Stimulated activated CD4-positive, alpha-beta T cell treated with anti-CD3 and anti-CD28 coated beads, Interleukin-15, amount 100 ng/mL, for 1 hour (primary cell): Measurements from ENCODE around the gene SMIM1.

ENCODE experiments used
- DNase-seq, 2 donors: peaks; one replicate each; pipeline ENCODE4 v3.0.0-alpha.2; 2020; ENCODE audit warnings: low read depth in 1 of 2, low spot score in 1 of 2

The SMIM1 gene

DNA sequence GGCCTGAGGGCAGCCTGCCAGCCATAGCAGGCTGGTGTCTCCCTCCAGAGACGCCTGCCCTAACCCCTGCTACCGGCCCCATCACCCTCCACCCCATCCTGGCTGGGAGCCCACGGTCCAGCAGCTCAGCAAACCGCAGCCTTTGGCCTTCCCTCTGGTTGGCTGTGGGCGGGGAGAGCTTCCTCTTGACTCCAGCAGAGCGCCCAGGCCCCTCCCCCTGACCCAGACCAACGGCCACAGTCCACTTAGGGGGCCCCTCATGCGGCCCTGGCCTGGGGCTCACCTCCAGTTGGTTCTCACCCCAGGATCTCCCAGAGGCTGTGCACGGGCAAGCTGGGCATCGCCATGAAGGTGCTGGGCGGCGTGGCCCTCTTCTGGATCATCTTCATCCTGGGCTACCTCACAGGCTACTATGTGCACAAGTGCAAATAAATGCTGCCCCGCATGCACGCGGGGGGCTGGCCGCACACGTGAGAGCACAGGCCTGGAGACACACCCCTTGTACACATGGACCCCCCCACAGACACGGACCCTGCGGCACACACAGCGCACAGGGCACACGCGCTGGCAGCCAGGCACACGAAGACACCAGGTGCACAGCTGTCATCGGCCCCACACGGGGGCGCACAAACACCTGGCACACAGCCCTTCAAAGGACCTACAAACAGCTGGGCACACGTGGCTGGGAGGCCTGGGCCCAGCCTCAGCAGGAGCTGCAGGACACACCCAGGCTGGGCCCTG is 3.1 kb downstream of the SMIM1 start:
- DNase-seq, result peak; percentile 20 to 37

GRCh38 chr1:3776231-3776961 is 3.8 kb downstream of the SMIM1 start:
- DNase-seq, result no peak

DNA sequence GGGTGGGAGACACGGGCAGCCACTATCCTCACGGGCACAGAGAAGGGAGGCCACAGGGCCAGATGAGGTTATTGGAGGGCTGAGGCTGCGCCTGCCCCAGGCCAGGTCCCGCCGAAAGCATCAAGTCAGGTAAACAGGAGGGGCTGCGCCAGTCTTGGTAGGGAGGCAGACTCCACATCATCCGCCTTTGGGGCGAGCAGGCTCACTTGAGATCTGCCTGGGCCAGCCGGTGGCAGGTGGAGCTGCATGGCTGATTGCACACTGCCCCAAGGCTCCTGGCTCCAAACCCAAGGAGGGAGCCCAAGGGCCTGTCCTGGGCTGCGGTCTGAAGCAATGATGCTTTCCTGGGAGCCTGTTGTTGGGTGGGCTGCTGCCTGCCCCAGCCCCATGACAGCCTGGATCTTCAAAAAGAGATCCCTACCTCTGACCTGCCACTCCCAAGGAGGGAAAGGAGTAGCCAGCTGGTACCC is 4.6 kb downstream of the SMIM1 start:
- no peak for DNase-seq

DNA sequence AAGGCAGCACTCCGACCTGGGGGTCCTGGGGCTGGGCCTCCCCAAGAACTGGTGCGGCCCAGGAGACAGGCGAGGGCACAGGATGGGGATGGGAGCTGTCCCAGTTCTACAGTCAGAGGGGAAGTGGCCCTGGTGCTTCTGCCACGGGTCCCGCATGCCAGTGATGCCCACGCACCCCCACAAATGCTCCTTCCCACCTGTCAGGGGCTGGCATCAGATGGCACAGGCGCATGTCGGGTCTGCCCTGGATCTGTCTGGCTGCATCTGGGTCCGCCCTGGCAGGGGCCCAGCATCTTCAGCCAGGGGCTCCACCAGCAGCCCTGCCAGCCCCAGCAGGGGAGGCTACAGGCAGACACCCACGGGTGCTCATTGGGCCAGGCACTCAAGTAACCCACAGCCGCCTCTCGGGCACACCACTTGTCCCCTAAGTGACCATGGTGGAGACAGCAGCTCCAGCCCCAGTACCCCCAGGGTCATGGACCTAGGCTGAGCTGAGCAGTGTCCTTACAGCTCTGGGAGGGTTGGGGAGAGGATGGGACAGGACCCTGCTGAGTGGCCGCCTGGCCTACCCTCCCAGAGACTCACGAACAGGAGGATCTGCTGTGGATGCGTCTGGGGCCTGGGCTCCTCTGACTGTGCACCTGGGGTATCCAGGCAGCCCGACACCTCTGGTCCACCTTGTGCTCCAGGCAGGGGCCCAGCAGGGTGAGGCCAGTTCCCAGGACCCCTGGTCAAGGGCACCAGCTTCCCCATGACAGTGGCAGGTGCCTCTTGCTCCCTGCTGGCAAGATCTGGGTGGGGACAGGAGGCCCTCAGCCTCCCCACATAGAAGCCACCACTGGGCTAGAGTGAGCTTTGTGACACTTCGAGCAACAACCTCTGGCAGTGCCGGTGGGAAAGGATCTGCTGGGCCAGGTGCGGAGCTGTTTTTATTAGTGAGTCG is 5.4 kb downstream of the SMIM1 start:
- no peak for DNase-seq

DNA sequence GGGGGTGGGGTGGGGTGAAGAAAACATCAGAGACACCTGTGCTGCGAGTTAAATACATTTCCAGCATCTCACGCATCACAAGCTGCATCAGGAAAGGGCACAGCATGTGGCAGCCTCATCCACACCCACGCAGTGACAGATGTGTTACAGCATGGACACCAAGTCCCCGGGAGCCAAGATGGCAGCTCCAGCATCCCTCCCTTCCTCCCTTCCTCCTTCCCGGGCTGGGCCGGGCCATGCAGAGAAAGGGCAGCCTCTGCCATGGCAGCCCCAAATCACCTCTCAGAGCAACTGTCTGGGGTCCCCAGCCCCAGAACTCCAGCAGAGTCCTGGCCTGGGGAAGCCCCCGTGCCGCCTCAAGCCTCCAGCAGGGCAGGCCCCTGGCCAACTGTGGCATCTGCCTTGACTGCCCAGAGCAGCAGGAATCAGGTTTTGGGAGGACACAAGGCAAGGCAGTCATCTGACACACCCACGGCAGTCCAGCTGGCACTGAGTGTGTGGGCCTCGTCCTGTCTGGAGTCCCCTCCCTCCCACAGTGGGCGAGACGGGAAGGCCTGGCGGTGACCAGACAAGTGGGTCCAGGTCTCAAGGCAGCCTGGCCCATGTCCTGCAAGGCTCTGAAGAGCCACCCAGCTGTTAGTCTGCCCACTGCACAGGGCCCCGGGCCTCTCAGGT is 6.2 kb downstream of the SMIM1 start:
- DNase-seq, result no peak

DNA sequence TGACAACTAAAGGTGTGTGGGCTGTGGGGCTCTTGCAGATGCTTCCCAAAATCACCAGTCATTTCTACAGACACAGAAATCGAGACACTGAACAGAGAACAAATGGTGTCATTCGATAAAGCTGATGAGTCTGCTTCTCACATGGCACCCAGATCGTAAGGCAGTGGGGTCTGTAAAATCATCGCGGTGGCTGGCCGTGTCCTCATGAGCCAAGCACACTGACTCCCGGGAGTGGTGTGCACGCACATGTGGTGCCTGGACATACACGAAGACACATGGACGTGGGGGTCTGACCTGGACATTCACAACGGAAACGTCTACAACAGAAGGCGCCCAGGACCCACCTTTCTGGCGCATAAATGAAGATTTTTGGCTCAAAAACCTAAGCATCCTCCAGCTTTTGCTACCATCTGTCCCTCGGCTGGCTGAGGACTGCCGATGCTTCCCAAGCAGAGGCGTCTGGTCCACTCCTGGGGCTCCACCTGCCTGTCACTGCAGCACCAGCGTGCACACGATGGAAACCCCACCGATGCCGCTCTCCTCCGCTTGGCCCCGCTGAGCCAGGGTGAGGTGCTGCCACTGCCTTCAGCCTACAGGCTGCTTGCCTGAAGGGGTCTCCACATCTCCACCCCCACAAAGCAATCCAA is 6.8 kb downstream of the SMIM1 start:
- no peak for DNase-seq

DNA sequence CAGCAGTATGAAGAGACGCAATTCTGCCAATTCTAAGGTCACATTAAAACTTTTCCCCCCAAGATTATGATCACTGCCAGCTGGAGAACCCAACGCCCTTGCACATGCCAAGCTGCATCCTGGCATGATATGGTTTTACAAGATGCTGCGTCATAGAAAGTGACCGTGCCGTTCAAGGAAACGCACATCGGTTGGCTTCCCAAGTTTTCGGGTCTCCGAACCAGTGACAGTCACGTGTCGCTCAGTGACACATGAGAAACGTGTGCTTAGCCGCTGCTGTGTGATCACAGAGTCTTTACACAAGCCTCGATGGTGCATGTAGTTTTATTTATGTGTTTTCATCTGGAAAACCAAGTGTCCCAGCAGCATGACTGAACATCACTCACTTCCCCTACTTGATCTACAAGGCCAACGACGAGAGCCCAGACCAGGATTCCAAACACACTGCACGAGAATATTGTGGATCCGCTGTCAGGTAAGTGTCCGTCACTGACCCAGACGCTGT is 7.4 kb downstream of the SMIM1 start:
- no peak for DNase-seq

GRCh38 chr1:3780901-3781300 is 8.4 kb downstream of the SMIM1 start:
- no peak for DNase-seq

GRCh38 chr1:3783651-3784474 is 11.3 kb downstream of the SMIM1 start:
- no peak for DNase-seq

DNA sequence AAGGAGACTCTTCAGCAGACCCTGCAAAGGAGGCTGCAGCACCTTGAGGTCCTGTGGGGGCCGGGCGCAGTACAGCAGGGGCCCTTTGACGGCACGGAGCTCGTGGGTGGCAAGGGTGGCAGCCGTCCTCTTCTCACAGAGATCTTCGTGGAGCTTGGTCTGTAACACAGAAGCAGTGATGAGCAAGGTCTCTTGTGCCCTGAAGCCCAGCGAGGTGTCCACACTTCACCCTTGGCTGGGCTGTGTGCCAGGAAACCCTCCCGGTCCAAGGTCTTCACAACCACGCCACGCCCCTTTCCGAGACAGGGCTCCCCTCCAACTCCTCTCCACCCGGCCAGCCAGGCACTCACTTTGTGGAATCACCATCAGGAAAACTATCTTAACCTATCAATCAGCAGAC is 12.5 kb downstream of the SMIM1 start:
- DNase-seq, result no peak

GRCh38 chr1:3785456-3786157 is 13.1 kb downstream of the SMIM1 start:
- DNase-seq, result no peak

- DNase-seq, result no peak
Measured at GRCh38 chr1:3786468-3787348, 14.2 kb downstream of the SMIM1 start.

DNA sequence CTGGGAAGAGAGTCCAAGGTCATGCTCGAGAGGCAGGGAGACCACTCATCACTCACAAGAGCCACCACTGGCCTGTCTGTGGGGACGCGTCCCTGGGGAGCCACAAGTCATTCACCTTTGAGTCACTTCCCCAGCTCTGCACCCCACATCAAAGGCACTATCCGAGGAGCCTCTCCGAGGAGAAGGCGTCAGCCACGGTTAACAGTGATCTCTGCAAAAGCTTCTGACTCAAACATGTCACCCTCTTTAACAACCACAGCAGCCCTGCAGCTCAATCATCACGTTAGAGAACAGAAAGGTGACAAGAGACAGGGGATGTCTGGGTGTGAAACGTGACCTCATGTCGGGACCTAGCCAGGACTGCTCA is 14.8 kb downstream of the SMIM1 start:
- no peak for DNase-seq

DNA sequence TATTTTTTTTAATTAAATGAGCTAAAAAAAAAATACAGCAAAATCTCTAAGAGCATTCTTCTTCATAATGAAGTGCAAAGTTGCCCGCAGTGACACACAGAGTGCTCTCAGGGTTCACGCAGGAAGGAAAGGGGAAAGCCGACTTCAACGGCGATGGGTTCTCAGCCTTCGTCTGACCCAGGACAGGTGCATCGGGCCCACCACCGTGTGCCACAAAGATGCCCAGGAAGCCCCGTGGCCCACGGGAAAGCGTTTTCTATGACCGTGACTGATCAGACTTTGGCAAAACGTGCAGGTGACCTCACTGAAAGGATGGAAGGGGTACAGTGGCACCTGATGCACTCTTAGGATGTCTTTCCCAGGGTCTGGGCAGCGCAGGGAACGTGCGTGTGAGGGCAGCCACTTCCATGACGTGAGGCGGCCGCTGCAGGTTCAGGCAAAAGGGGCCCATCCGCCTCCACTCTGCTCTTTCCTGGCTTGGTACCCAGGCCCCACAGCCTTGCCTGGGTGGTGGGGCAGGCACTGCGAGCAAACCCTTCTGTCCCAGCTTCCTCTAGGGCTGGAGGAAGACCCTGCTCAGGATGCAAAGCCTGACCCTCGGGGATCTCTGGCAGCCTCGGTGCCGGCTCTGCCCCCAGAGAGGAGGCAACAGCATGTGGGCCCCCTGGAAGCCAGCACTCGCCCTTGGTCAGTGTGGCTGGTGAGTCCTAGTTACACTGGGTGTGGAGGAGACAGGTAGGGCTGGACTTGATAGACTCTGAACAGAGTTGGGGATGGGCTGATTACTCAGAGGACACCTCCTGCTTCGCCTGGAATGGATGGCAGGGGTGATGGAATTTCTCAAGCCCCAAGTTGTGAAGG is 15.4 kb downstream of the SMIM1 start:
- DNase-seq, result no peak

DNA sequence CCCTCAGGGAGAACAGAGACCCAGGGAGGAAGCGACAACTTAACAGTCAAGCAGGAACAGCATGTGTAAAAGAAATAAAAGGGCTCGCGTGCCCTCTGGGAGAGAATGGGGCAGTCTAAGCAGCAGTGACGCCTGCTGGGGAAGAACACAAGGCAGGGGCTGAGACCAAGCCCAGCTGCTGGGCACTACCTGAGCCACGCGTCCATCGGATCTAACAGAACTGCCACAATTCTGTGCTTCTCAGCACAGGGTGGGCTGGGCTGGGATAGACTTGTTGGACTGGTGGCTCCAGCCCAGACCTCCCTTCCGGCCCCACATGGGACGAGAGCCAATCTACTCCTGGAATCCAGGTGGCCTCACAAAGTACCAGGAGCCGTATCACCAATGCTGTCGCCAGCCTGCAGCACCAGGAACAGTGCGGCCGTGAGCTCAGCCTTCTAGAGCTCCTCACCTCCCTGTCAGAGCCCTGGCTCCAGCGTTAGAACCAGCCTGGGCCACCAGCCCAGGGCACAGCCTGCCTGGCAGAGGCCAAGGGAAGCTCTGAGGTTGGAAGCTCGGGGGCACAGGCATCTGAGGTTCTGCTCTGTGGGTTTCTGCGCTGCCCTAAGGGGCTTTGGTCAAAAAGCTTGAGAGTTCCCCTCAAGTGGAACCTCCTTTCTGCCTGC is 16.3 kb downstream of the SMIM1 start:
- no peak for DNase-seq
